ENCODE results near the gene BOC.
A peak's percentile ranks its signal among the peaks of the same experiment; 100 is the strongest.
"Not testable (repeated sequence)": the region's sequence is repeated elsewhere in the genome, so short reads cannot be mapped to it uniquely, and the experiment has no call there.

BOC gene

GRCh38 chr3:113211330-113212149, at the start of gene BOC:
Gene BOC, plus strand, starts transcription at chr3:113211557. Its CDS starts 38,246 bp downstream, at chr3:113249803.
- Histone ChIP-seq H3K36me3 (ENCODE audit: control insufficient read depth, insufficient read depth, low read length, severe bottlenecking) (peaks cover 6% of the 10 kb centered on the region), H3K27me3 (replicated peaks; ENCODE audit: control insufficient read depth, insufficient read depth, low read length) (no peaks in the 10 kb centered on the region), H3K4me1 (ENCODE audit: control insufficient read depth, insufficient read depth, low read length) (peaks cover 33% of the 10 kb centered on the region), H3K4me3 (ENCODE audit: low read length) (peak within 1 kb of the TSS; percentile 81), H3K9ac (ENCODE audit: low read length) (peak within 1 kb of the TSS; percentile 83), H3K9me3 (ENCODE audit: control insufficient read depth, low read length) (no peaks in the 10 kb centered on the region)
- DNase-seq (ENCODE audit: low read depth) = peak; percentile 74

GRCh38 chr3:113161661-113162060, 49.7 kb upstream of the BOC start:
- H3K4me3 ChIP-seq (ENCODE audit: low read length) = no peak overlapping the region
- no peaks in the 10 kb centered on the region for H3K36me3 ChIP-seq (ENCODE audit: control insufficient read depth, insufficient read depth, low read length, severe bottlenecking)
- no peaks in the 10 kb centered on the region for H3K27me3 ChIP-seq (replicated peaks; ENCODE audit: control insufficient read depth, insufficient read depth, low read length)
- no peaks in the 10 kb centered on the region for H3K9me3 ChIP-seq (ENCODE audit: control insufficient read depth, low read length)
- peaks cover 33% of the 10 kb centered on the region for H3K4me1 ChIP-seq (ENCODE audit: control insufficient read depth, insufficient read depth, low read length)
- peak; percentile 35 for DNase-seq (ENCODE audit: low read depth)
- no peak overlapping the region for H3K9ac ChIP-seq (ENCODE audit: low read length)

GRCh38 chr3:113163152-113163551, 48.2 kb upstream of the BOC start:
- Histone ChIP-seq H3K4me1 (ENCODE audit: control insufficient read depth, insufficient read depth, low read length) (peaks cover 34% of the 10 kb centered on the region), H3K9ac (ENCODE audit: low read length) (no peak overlapping the region), H3K4me3 (ENCODE audit: low read length) (no peak overlapping the region), H3K36me3 (ENCODE audit: control insufficient read depth, insufficient read depth, low read length, severe bottlenecking) (no peaks in the 10 kb centered on the region), H3K9me3 (ENCODE audit: control insufficient read depth, low read length) (no peaks in the 10 kb centered on the region), H3K27me3 (replicated peaks; ENCODE audit: control insufficient read depth, insufficient read depth, low read length) (no peaks in the 10 kb centered on the region)
- DNase-seq (ENCODE audit: low read depth) = no peak

DNA sequence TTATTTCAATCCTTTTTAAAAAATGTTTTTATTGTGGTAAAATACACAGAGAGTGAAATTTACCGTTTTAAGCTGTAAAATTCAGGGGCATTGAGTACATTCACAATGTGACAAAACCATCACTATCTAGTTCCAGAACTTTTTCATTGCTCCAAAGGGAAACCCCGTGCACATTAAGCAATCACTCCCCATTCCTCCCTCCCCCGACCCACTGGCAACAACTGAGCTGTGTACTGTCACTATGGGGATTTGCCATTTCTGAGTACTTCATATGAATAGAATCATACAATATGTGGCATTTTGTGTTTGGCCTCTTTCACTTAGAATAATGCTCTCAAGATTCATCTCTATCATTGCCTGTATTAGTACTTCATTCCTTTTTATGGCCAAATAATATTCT, 45.5 kb upstream of the BOC start:
- Histone ChIP-seq H3K36me3 (ENCODE audit: control insufficient read depth, insufficient read depth, low read length, severe bottlenecking) (no peaks in the 10 kb centered on the region), H3K27me3 (replicated peaks; ENCODE audit: control insufficient read depth, insufficient read depth, low read length) (no peaks in the 10 kb centered on the region), H3K4me3 (ENCODE audit: low read length) (no peak overlapping the region), H3K9ac (ENCODE audit: low read length) (peak overlapping the region; percentile 84), H3K4me1 (ENCODE audit: control insufficient read depth, insufficient read depth, low read length) (peaks cover 38% of the 10 kb centered on the region), H3K9me3 (ENCODE audit: control insufficient read depth, low read length) (no peaks in the 10 kb centered on the region)
- DNase-seq (ENCODE audit: low read depth) = peak; percentile 52

- no peaks in the 10 kb centered on the region for H3K27me3 ChIP-seq (replicated peaks; ENCODE audit: control insufficient read depth, insufficient read depth, low read length)
- H3K9ac ChIP-seq (ENCODE audit: low read length) = peak overlapping the region; percentile 84
- peaks cover 38% of the 10 kb centered on the region for H3K4me1 ChIP-seq (ENCODE audit: control insufficient read depth, insufficient read depth, low read length)
- peak overlapping the region; percentile 50 for H3K4me3 ChIP-seq (ENCODE audit: low read length)
- no peaks in the 10 kb centered on the region for H3K9me3 ChIP-seq (ENCODE audit: control insufficient read depth, low read length)
- no peak for DNase-seq (ENCODE audit: low read depth)
- H3K36me3 ChIP-seq (ENCODE audit: control insufficient read depth, insufficient read depth, low read length, severe bottlenecking) = no peaks in the 10 kb centered on the region
These were observed 45.0 kb upstream of the BOC start for GRCh38 chr3:113166357-113166718.

GRCh38 chr3:113166719-113167492, 44.5 kb upstream of the BOC start:
- H3K9ac ChIP-seq (ENCODE audit: low read length) = peak overlapping the region; percentile 84
- H3K4me3 ChIP-seq (ENCODE audit: low read length) = peak overlapping the region; percentile 50
- no peaks in the 10 kb centered on the region for H3K36me3 ChIP-seq (ENCODE audit: control insufficient read depth, insufficient read depth, low read length, severe bottlenecking)
- H3K4me1 ChIP-seq (ENCODE audit: control insufficient read depth, insufficient read depth, low read length) = peaks cover 38% of the 10 kb centered on the region
- peak; percentile 90 for DNase-seq (ENCODE audit: low read depth)
- H3K9me3 ChIP-seq (ENCODE audit: control insufficient read depth, low read length) = no peaks in the 10 kb centered on the region
- H3K27me3 ChIP-seq (replicated peaks; ENCODE audit: control insufficient read depth, insufficient read depth, low read length) = no peaks in the 10 kb centered on the region

DNA sequence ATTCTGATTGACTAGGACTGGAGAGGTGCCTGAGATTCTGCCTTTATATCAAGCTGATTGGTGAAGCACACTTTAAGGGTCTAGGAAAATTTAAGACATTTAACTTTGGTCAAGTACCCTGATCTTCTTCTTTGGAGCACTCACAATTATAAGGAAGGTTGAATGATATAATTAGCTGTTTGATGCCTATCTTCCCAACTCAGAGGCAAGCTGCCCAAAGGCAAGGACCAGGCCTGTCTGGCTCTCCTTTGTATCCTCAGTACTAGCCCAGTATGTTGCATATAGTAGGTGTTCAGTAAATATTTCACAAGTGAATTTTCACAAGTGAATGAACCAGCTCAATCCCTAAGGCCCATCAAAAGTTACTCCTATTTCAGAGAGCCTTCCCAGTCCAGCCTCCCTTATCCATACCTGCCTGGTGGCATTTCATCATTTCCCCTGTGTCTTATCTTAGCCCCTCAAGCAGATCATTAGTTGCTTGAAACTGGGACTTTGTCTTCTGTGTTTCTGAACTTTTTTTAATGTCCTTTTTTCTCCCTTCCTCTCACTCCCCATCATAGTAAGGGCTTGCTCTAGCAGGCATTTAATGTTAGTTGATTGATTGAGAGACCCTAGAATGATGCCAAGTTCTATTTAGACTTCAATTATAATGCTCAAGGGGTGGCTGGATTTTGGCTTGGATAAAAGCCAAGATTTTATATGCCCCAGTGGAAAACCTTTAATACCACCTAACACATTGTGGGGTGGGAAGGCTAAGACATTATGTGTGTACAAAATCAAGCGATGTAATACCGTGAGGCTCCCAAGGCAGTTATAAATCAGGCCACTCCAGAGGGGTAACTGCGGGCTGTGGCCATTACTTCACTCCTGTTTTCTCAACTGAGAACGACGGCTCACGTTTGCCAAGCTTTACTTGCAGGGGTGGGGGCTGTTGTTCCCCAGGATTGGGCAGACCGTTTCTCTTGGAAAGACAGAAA, 43.2 kb upstream of the BOC start:
- Histone ChIP-seq H3K4me3 (ENCODE audit: low read length) (no peak overlapping the region), H3K9ac (ENCODE audit: low read length) (peak overlapping the region; percentile 84), H3K4me1 (ENCODE audit: control insufficient read depth, insufficient read depth, low read length) (peaks cover 38% of the 10 kb centered on the region), H3K27me3 (replicated peaks; ENCODE audit: control insufficient read depth, insufficient read depth, low read length) (no peaks in the 10 kb centered on the region), H3K9me3 (ENCODE audit: control insufficient read depth, low read length) (no peaks in the 10 kb centered on the region), H3K36me3 (ENCODE audit: control insufficient read depth, insufficient read depth, low read length, severe bottlenecking) (no peaks in the 10 kb centered on the region)
- no peak for DNase-seq (ENCODE audit: low read depth)

DNA sequence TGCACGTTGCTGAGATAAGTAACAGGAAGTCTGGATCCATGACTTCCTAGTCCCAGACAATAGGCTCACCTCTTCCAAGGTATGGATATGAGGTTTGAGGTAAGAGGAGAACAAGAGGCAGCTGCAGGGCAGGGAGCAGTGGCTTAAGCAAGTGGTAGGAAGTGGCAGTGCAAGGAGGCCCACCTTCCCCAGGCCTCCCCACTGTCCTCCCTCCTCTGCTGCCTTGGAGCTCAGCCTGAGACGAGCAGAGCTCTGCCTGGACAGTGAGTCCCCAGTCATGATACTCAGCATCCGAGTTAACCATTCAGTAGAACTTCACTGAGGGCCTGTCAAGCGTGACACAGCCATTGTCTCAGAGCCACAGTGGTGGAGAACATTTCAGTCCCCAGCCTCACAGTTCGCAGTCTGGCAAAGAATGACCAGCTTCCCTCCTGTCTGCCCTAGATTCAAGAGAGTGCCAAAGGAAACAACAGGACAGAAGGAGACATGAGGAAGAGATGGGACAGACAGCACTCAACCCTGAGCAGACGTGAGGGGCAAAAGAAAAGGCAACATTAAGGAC, 41.4 kb upstream of the BOC start:
- no peak overlapping the region for H3K4me3 ChIP-seq (ENCODE audit: low read length)
- H3K36me3 ChIP-seq (ENCODE audit: control insufficient read depth, insufficient read depth, low read length, severe bottlenecking) = no peaks in the 10 kb centered on the region
- H3K27me3 ChIP-seq (replicated peaks; ENCODE audit: control insufficient read depth, insufficient read depth, low read length) = no peaks in the 10 kb centered on the region
- no peak for DNase-seq (ENCODE audit: low read depth)
- H3K9me3 ChIP-seq (ENCODE audit: control insufficient read depth, low read length) = no peaks in the 10 kb centered on the region
- no peak overlapping the region for H3K9ac ChIP-seq (ENCODE audit: low read length)
- peaks cover 38% of the 10 kb centered on the region for H3K4me1 ChIP-seq (ENCODE audit: control insufficient read depth, insufficient read depth, low read length)

DNA sequence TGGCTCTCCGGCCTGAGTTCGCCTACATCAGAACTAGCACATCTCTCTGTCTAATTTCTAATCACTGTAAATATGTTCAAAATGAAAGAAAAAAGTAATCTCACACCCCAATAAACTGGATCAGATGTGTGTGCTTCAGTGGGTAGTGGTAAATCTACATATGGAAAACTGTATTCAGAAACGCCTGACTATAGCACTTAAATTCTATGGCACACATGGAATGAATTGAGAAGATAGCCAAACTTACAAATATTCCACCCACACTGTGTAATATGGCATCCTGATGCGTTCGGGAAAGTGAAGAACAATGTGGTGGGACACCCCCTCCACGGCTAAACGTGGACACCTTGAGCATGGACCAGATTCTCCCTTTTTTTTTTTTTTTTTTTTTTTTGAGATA, 40.6 kb upstream of the BOC start:
- H3K36me3 ChIP-seq (ENCODE audit: control insufficient read depth, insufficient read depth, low read length, severe bottlenecking) = no peaks in the 10 kb centered on the region
- no peak overlapping the region for H3K4me3 ChIP-seq (ENCODE audit: low read length)
- H3K27me3 ChIP-seq (replicated peaks; ENCODE audit: control insufficient read depth, insufficient read depth, low read length) = no peaks in the 10 kb centered on the region
- no peaks in the 10 kb centered on the region for H3K9me3 ChIP-seq (ENCODE audit: control insufficient read depth, low read length)
- H3K4me1 ChIP-seq (ENCODE audit: control insufficient read depth, insufficient read depth, low read length) = peaks cover 33% of the 10 kb centered on the region
- no peak overlapping the region for H3K9ac ChIP-seq (ENCODE audit: low read length)
- DNase-seq (ENCODE audit: low read depth) = no peak

- not testable (repeated sequence) for H3K4me3 ChIP-seq (ENCODE audit: low read length); H3K9ac ChIP-seq (ENCODE audit: low read length); H3K9me3 ChIP-seq (ENCODE audit: control insufficient read depth, low read length); DNase-seq (ENCODE audit: low read depth); H3K36me3 ChIP-seq (ENCODE audit: control insufficient read depth, insufficient read depth, low read length, severe bottlenecking); H3K27me3 ChIP-seq (replicated peaks; ENCODE audit: control insufficient read depth, insufficient read depth, low read length)
- H3K4me1 ChIP-seq (ENCODE audit: control insufficient read depth, insufficient read depth, low read length) = peaks cover 23% of the 10 kb centered on the region
These were observed 39.6 kb upstream of the BOC start for GRCh38 chr3:113171675-113172300.
